Activated CD4-positive, alpha-beta T cell treated with anti-CD3 and anti-CD28 coated beads, Interleukin-2, amount 10 ng/mL, durations not matched to agents 24 days and 14 days (primary cell): ENCODE data around the gene FBXL20. TPM values are rescaled to one million over a fixed set of nuclear protein-coding genes. Genes with fewer than 3 reads are reported as not detected.
"Not testable (repeated sequence)": the region's sequence is repeated elsewhere in the genome, so short reads cannot be mapped to it uniquely, and the experiment has no call there.

Experiments used
- DNase-seq: peaks from one replicate; pipeline ENCODE4 v3.0.0; 2022
- H3K27ac Mint-ChIP-seq: one replicate; pipeline ENCODE4 v1.8.0; 2022; ENCODE audit warnings: mild to moderate bottlenecking, mixed read lengths
- H3K27me3 Mint-ChIP-seq: one replicate; pipeline ENCODE4 v1.8.0; 2022; ENCODE audit warnings: mixed read lengths
- H3K36me3 Mint-ChIP-seq: one replicate; pipeline ENCODE4 v1.8.0; 2022; ENCODE audit warnings: low read depth, mild to moderate bottlenecking, mixed read lengths
- H3K4me1 Mint-ChIP-seq: one replicate; pipeline ENCODE4 v1.8.0; 2021; ENCODE audit warnings: mixed read lengths
- H3K4me3 Mint-ChIP-seq: one replicate; pipeline ENCODE4 v1.8.0; 2022; ENCODE audit warnings: mild to moderate bottlenecking, moderate library complexity, mixed read lengths
- H3K9me3 Mint-ChIP-seq: one replicate; pipeline ENCODE4 v1.8.0; 2021; ENCODE audit warnings: mixed read lengths
- intact Hi-C: fragments of 100-400 bp; cut with micrococcal nuclease; formaldehyde crosslinking; loops from one replicate; pipeline ENCODE4 v1.15.1; 2023
- total RNA-seq: library from RNA; stranded (reverse); gene quantifications from 2 replicates; pipeline ENCODE4 v1.2.3, GENCODE V29; 2022

The FBXL20 gene
- total RNA-seq, 1 donor from 2014 or later = 20.8 TPM

DNA sequence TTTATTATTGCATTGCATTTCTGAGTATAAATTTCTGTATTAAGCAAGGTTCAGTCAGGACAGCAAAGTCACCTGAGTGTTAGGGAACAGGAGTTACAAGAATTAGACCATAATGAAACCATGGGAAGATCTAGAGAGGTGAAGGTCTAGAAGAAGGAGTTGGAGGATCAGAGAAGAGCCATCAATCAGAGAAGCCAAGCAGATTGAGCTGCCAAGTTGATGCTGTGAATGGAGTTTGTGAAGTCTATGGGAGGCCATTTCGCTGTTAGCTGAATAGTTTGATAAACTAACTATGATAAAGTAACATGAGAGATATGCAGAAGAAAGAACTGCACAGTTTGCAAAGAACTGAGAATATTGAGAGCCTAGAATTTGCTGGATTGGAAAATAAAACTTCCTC lies 40.4 kb downstream of the FBXL20 start:
- H3K36me3 Mint-ChIP-seq = no peaks in the 10 kb centered on the region
- H3K4me3 Mint-ChIP-seq = no peak overlapping the region
- H3K4me1 Mint-ChIP-seq = peaks cover 2% of the 10 kb centered on the region
- H3K9me3 Mint-ChIP-seq = no peaks in the 10 kb centered on the region
- no peaks in the 10 kb centered on the region for H3K27me3 Mint-ChIP-seq
- H3K27ac Mint-ChIP-seq = no peak overlapping the region
- DNase-seq = no peak
- intact Hi-C loops = no loop called here

DNA sequence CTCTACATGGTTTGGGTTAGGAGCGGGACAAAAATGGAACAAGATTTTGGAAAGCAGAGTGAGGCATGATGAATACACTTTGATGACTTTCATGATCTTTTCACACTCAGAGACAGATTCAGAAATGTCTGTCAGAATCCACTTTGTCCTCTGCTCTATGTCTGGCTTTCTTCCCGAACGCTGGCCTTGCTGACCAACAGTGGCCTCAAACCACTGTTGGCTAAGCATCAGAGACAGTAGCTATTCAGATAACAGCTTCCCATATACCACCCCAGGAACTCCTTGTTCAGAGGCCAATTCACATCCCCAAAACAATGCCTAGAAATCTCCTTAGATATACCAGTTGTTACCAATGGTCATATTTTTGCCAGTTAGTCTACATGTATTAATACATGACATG lies 40.9 kb downstream of the FBXL20 start:
- intact Hi-C loops = no loop called here
- Mint-ChIP-seq H3K36me3 (no peaks in the 10 kb centered on the region), H3K27ac (no peak overlapping the region), H3K4me3 (no peak overlapping the region), H3K9me3 (no peaks in the 10 kb centered on the region), H3K27me3 (no peaks in the 10 kb centered on the region), H3K4me1 (peaks cover 2% of the 10 kb centered on the region)
- no peak for DNase-seq

DNA sequence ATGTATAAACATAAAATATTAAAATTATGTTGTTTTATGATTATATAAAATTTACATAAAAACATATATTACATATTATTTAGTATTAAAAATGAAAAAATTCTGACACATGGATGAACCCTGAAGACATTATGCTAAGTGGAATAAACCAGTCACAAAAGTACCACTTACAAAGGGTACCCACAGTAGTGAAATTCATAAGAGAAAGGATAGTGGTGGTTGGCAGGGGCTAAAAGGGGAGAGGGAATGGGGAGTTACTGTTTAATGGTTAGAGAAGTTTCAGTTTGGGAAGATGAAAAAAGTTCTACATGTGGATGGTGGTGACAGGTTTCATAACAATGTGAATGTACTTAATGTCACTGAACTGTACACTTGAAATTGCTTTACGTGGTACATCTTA lies 41.4 kb downstream of the FBXL20 start:
- Mint-ChIP-seq H3K27me3 (no peaks in the 10 kb centered on the region), H3K36me3 (no peaks in the 10 kb centered on the region), H3K4me1 (peaks cover 2% of the 10 kb centered on the region), H3K27ac (no peak overlapping the region), H3K9me3 (no peaks in the 10 kb centered on the region), H3K4me3 (no peak overlapping the region)
- intact Hi-C loops = no loop called here
- DNase-seq = no peak

- Mint-ChIP-seq H3K4me1 (peaks cover 2% of the 10 kb centered on the region), H3K27ac (no peak overlapping the region), H3K27me3 (no peaks in the 10 kb centered on the region), H3K36me3 (no peaks in the 10 kb centered on the region), H3K4me3 (no peak overlapping the region), H3K9me3 (no peaks in the 10 kb centered on the region)
- DNase-seq = no peak
- intact Hi-C loops = no loop called here
These were observed 43.4 kb downstream of the FBXL20 start for GRCh38 chr17:39357986-39358385.

GRCh38 chr17:39357488-39357887 lies 43.9 kb downstream of the FBXL20 start:
- H3K36me3 Mint-ChIP-seq = no peaks in the 10 kb centered on the region
- H3K27ac Mint-ChIP-seq = no peak overlapping the region
- peaks cover 2% of the 10 kb centered on the region for H3K4me1 Mint-ChIP-seq
- intact Hi-C loops = no loop called here
- H3K4me3 Mint-ChIP-seq = no peak overlapping the region
- no peaks in the 10 kb centered on the region for H3K9me3 Mint-ChIP-seq
- no peaks in the 10 kb centered on the region for H3K27me3 Mint-ChIP-seq
- no peak for DNase-seq

DNA sequence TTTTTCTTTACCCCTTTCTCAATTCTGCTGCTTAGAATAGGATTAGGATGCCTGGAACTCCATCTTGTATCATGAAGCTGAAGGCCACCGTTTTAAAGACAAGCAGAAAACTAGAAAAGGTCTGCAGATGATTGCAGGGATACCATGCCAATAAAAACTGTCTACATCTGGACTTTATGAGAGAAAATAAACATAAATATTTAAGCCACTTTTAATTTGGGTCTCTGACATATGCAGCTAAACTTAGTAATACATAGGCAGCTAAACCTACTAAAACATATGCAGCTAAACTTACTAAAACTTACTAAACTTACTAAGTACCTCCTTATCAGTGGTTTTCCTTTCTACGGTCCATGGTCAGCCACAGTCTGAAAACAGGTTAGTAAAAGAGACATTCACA lies 48.4 kb downstream of the FBXL20 start:
- DNase-seq = no peak
- no peaks in the 10 kb centered on the region for H3K9me3 Mint-ChIP-seq
- intact Hi-C loops = no loop called here
- no peak overlapping the region for H3K27ac Mint-ChIP-seq
- peaks cover 2% of the 10 kb centered on the region for H3K4me1 Mint-ChIP-seq
- no peak overlapping the region for H3K4me3 Mint-ChIP-seq
- no peaks in the 10 kb centered on the region for H3K36me3 Mint-ChIP-seq
- no peaks in the 10 kb centered on the region for H3K27me3 Mint-ChIP-seq

- intact Hi-C loops = no loop called here
- Mint-ChIP-seq H3K36me3 (no peaks in the 10 kb centered on the region), H3K4me3 (no peak overlapping the region), H3K27me3 (no peaks in the 10 kb centered on the region), H3K4me1 (peaks cover 2% of the 10 kb centered on the region), H3K9me3 (no peaks in the 10 kb centered on the region), H3K27ac (no peak overlapping the region)
- no peak for DNase-seq
These were observed 48.9 kb downstream of the FBXL20 start for GRCh38 chr17:39352511-39352910.

- Mint-ChIP-seq H3K27ac (no peak overlapping the region), H3K36me3 (no peaks in the 10 kb centered on the region), H3K4me1 (no peaks in the 10 kb centered on the region), H3K4me3 (no peak overlapping the region), H3K27me3 (no peaks in the 10 kb centered on the region), H3K9me3 (no peaks in the 10 kb centered on the region)
- no peak for DNase-seq
- intact Hi-C loops = no loop called here
These were observed 49.9 kb downstream of the FBXL20 start for GRCh38 chr17:39351508-39351907.

DNA sequence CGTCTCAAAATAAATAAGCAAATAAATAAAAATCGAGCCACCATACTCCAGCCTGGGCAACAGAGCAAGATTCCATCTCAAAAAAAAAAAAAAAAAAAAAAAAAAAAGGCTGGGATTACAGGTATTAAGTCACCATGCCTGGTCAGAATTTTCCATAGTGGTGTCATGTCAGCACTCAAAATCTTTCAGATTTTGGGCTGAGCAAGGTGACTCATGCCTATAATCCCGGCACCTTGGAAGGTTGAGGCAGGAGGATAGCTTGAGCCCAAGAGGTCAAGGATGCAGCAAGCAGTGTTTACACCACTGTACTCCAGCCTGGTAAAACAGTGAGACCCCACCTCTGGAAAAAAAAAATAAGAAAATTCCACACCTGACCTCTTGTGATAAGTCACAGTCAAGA lies 52.2 kb downstream of the FBXL20 start:
- H3K9me3 Mint-ChIP-seq = no peaks in the 10 kb centered on the region
- no peaks in the 10 kb centered on the region for H3K27me3 Mint-ChIP-seq
- intact Hi-C loops = no loop called here
- no peaks in the 10 kb centered on the region for H3K4me1 Mint-ChIP-seq
- H3K36me3 Mint-ChIP-seq = no peaks in the 10 kb centered on the region
- H3K27ac Mint-ChIP-seq = no peak overlapping the region
- no peak overlapping the region for H3K4me3 Mint-ChIP-seq
- DNase-seq = no peak

DNA sequence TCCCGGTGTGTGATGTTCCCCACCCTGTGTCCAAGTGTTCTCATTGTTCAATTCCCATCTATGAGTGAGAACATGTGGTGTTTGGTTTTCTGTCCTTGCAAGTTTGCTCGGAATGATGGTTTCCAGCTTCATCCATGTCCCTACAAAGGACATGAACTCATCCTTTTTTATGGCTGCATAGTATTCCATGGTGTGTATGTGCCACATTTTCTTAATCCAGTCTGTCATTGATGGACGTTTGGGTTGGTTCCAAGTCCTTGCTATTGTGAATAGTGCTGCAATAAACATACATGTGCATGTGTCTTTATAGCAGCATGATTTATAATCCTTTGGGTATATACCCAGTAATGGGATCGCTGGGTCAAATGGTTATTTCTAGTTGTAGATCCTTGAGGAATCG lies 54.6 kb downstream of the FBXL20 start:
- intact Hi-C loops, DNase-seq, H3K4me1 Mint-ChIP-seq, H3K4me3 Mint-ChIP-seq, H3K36me3 Mint-ChIP-seq, H3K27me3 Mint-ChIP-seq, H3K9me3 Mint-ChIP-seq, H3K27ac Mint-ChIP-seq: not testable (repeated sequence)

- no peak overlapping the region for H3K4me3 Mint-ChIP-seq
- no peak for DNase-seq
- no peaks in the 10 kb centered on the region for H3K27me3 Mint-ChIP-seq
- intact Hi-C loops = no loop called here
- H3K36me3 Mint-ChIP-seq = peaks cover 6% of the 10 kb centered on the region
- no peak overlapping the region for H3K27ac Mint-ChIP-seq
- H3K9me3 Mint-ChIP-seq = no peaks in the 10 kb centered on the region
- H3K4me1 Mint-ChIP-seq = no peaks in the 10 kb centered on the region
These were observed 59.9 kb downstream of the FBXL20 start for GRCh38 chr17:39341541-39341940.

- Mint-ChIP-seq H3K4me1 (no peaks in the 10 kb centered on the region), H3K27ac (no peak overlapping the region), H3K4me3 (no peak overlapping the region), H3K36me3 (peaks cover 6% of the 10 kb centered on the region), H3K9me3 (no peaks in the 10 kb centered on the region), H3K27me3 (no peaks in the 10 kb centered on the region)
- intact Hi-C loops = no loop called here
- DNase-seq = no peak
These were observed 60.7 kb downstream of the FBXL20 start for GRCh38 chr17:39340731-39341130.

DNA sequence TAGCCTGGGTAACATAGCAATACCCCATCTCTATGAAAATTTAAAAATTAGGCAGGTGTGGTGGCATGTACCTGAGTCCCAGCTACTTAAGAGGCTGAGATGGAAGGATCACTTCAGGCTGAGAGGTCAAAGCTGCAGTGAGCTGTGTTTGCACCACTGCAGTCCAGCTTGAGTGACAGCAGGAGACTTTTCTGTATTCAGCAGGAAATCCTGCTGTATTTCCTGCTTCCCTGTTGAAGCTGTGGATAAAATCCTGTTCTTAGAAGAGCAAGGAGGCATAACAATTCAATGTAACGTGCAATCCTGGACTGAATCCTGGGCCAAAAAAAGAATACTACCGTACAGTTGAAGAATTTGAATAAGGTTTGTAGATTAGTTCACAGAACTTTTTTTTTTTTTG lies 62.2 kb downstream of the FBXL20 start:
- no peaks in the 10 kb centered on the region for H3K9me3 Mint-ChIP-seq
- no peaks in the 10 kb centered on the region for H3K27me3 Mint-ChIP-seq
- H3K4me1 Mint-ChIP-seq = no peaks in the 10 kb centered on the region
- no peak for DNase-seq
- no peak overlapping the region for H3K4me3 Mint-ChIP-seq
- intact Hi-C loops = no loop called here
- no peak overlapping the region for H3K27ac Mint-ChIP-seq
- peaks cover 8% of the 10 kb centered on the region for H3K36me3 Mint-ChIP-seq

GRCh38 chr17:39337649-39338048 lies 63.8 kb downstream of the FBXL20 start:
- H3K36me3 Mint-ChIP-seq, H3K27ac Mint-ChIP-seq, H3K4me1 Mint-ChIP-seq, H3K4me3 Mint-ChIP-seq, DNase-seq, intact Hi-C loops, H3K9me3 Mint-ChIP-seq, H3K27me3 Mint-ChIP-seq: not testable (repeated sequence)

DNA sequence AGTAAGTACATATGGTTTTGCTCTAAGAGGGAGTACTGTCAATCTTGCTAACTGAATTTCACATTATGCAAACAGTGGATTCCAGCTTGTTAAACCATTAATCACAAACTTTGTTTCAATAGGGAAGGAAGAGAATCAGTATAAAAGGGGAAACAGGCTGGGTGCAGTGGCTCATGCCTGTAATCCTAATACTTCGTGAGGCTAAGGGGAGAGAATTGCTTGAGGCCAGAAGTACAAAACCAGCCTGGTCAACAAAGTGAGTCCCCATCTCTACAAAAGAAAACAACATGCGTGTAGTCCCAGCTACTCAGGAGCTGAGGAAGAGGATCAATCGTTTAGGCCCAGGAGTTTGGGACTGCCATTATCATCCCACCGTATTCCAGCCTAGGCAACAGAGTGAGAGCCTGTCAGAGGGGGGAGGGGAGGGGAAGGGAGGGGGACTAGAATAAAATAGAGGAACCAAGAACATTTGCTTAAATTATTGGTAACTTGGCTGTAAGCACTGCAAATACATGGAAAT lies 65.7 kb downstream of the FBXL20 start:
- intact Hi-C loops = no loop called here
- Mint-ChIP-seq H3K4me1 (no peaks in the 10 kb centered on the region), H3K27ac (no peak overlapping the region), H3K36me3 (peaks cover 2% of the 10 kb centered on the region), H3K27me3 (no peaks in the 10 kb centered on the region), H3K9me3 (no peaks in the 10 kb centered on the region), H3K4me3 (no peak overlapping the region)
- no peak for DNase-seq
